Activated CD8-positive, alpha-beta memory T cell treated with anti-CD3 and anti-CD28 coated beads, Interleukin-2, amount 10 ng/mL, durations not matched to agents 7 days and 5 days (primary cell): ENCODE results near the gene CD79A. TPM values are rescaled to one million over a fixed set of nuclear protein-coding genes. Genes with fewer than 3 reads are reported as not detected.
"Not testable (repeated sequence)": the region's sequence is repeated elsewhere in the genome, so short reads cannot be mapped to it uniquely, and the experiment has no call there.

ENCODE experiments used
- ATAC-seq: fragments of 150-1000 bp; cut with Tn5 transposase; one replicate; pipeline ENCODE4 v1.10.0; 2021; ENCODE audit warnings: moderate library complexity
- CTCF ChIA-PET: fragments of 350-600 bp; sonication (Branson Sonifier 250); formaldehyde crosslinking; loops from one replicate; lab custom pipeline; 2021; ENCODE audit warnings: antibody characterized with exemption; lab: Charles Lee
- DNase-seq: peaks from one replicate; pipeline ENCODE4 v3.0.0-alpha.2; 2020
- H3K27ac Mint-ChIP-seq: one replicate; pipeline ENCODE4 v1.8.0; 2021; ENCODE audit warnings: mild to moderate bottlenecking, mixed read lengths
- H3K27me3 Mint-ChIP-seq: one replicate; pipeline ENCODE4 v1.8.0; 2021; ENCODE audit warnings: mixed read lengths
- H3K36me3 Mint-ChIP-seq: one replicate; pipeline ENCODE4 v1.8.0; 2021; ENCODE audit warnings: mild to moderate bottlenecking, mixed read lengths
- H3K4me1 Mint-ChIP-seq: one replicate; pipeline ENCODE4 v1.8.0; 2021; ENCODE audit warnings: mixed read lengths
- H3K4me3 Mint-ChIP-seq: one replicate; pipeline ENCODE4 v1.8.0; 2021; ENCODE audit warnings: mild to moderate bottlenecking, moderate library complexity, mixed read lengths
- H3K9me3 Mint-ChIP-seq: one replicate; pipeline ENCODE4 v1.8.0; 2022; ENCODE audit warnings: low read depth, mixed read lengths
- total RNA-seq, 2 experiments: library from RNA; stranded (reverse); gene quantifications; one replicate each; pipeline ENCODE4 v1.2.3, GENCODE V29; 2021

Gene CD79A
- total RNA-seq, 2 experiments from 2014 or later, result 4.0 to 4.1 TPM

- no peak for ATAC-seq
- no peak for DNase-seq
- Mint-ChIP-seq H3K4me1 (peaks cover 86% of the 10 kb centered on the region), H3K9me3 (no peaks in the 10 kb centered on the region), H3K36me3 (peaks cover 57% of the 10 kb centered on the region), H3K27ac (peak overlapping the region; percentile 90), H3K27me3 (no peaks in the 10 kb centered on the region), H3K4me3 (no peak overlapping the region)
- CTCF ChIA-PET, result interaction anchor here (1.2 to 16.7 kb wide), 3 partner anchors 9 to 91 kb away, joined by 5 to 260 read pairs (median 83); partner anchors contain the start of genes ARHGEF1, RABAC1 and RPS19
Measured at GRCh38 chr19:41868120-41868988, 8.7 kb upstream of the CD79A start.

- ATAC-seq (no peak), DNase-seq (no peak)
- Mint-ChIP-seq H3K27me3 (no peaks in the 10 kb centered on the region), H3K9me3 (no peaks in the 10 kb centered on the region), H3K36me3 (peaks cover 54% of the 10 kb centered on the region), H3K4me3 (no peak overlapping the region), H3K27ac (peak overlapping the region; percentile 90), H3K4me1 (peaks cover 84% of the 10 kb centered on the region)
- CTCF ChIA-PET, result interaction anchor here (1.2 to 16.7 kb wide), 3 partner anchors 10 to 90 kb away, joined by 5 to 260 read pairs (median 83); partner anchors contain the start of genes ARHGEF1, RABAC1 and RPS19
Measured at GRCh38 chr19:41868989-41869300, 8.1 kb upstream of the CD79A start.

- H3K4me3 Mint-ChIP-seq, result no peak overlapping the region
- CTCF ChIA-PET, result interaction anchor here (1.2 to 16.7 kb wide), 3 partner anchors 10 to 90 kb away, joined by 5 to 260 read pairs (median 83); partner anchors contain the start of genes ARHGEF1, RABAC1 and RPS19
- H3K9me3 Mint-ChIP-seq, result no peaks in the 10 kb centered on the region
- H3K36me3 Mint-ChIP-seq, result peaks cover 48% of the 10 kb centered on the region
- H3K27ac Mint-ChIP-seq, result peak overlapping the region; percentile 90
- H3K27me3 Mint-ChIP-seq, result no peaks in the 10 kb centered on the region
- DNase-seq, result no peak
- no peak for ATAC-seq
- peaks cover 81% of the 10 kb centered on the region for H3K4me1 Mint-ChIP-seq
Measured at GRCh38 chr19:41869374-41869955, 7.6 kb upstream of the CD79A start.

GRCh38 chr19:41870401-41870873 lies 6.6 kb upstream of the CD79A start:
- H3K27me3 Mint-ChIP-seq, result no peaks in the 10 kb centered on the region
- no peaks in the 10 kb centered on the region for H3K9me3 Mint-ChIP-seq
- H3K36me3 Mint-ChIP-seq, result peaks cover 42% of the 10 kb centered on the region
- ATAC-seq (no peak), DNase-seq (no peak)
- H3K27ac Mint-ChIP-seq, result peak overlapping the region; percentile 90
- CTCF ChIA-PET, result interaction anchor here (1.1 to 16.7 kb wide), 6 partner anchors 11 to 300 kb away, joined by 3 to 260 read pairs (median 50); partner anchors contain the start of genes ARHGEF1, RABAC1 and RPS19
- H3K4me3 Mint-ChIP-seq, result no peak overlapping the region
- H3K4me1 Mint-ChIP-seq, result peaks cover 78% of the 10 kb centered on the region

- CTCF ChIA-PET, result interaction anchor here (0.8 to 16.7 kb wide), 12 partner anchors 8 to 86 kb away, joined by 3 to 260 read pairs (median 14); partner anchors contain the start of genes ARHGEF1, RABAC1 and RPS19
- DNase-seq (peak; percentile 93), ATAC-seq (peak; percentile 67)
- Mint-ChIP-seq H3K9me3 (no peaks in the 10 kb centered on the region), H3K4me3 (peak overlapping the region; percentile 33), H3K4me1 (peaks cover 82% of the 10 kb centered on the region), H3K36me3 (peaks cover 36% of the 10 kb centered on the region), H3K27me3 (no peaks in the 10 kb centered on the region), H3K27ac (peak overlapping the region; percentile 93)
Measured at GRCh38 chr19:41871573-41872383, 5.3 kb upstream of the CD79A start.

- Mint-ChIP-seq H3K36me3 (peaks cover 33% of the 10 kb centered on the region), H3K4me1 (peaks cover 84% of the 10 kb centered on the region), H3K4me3 (peak overlapping the region; percentile 38), H3K27me3 (no peaks in the 10 kb centered on the region), H3K27ac (peak overlapping the region; percentile 93), H3K9me3 (no peaks in the 10 kb centered on the region)
- no peak for ATAC-seq
- CTCF ChIA-PET, result interaction anchor here (0.7 to 16.7 kb wide), 13 partner anchors 9 to 85 kb away, joined by 3 to 260 read pairs (median 16); partner anchors contain the start of genes ARHGEF1, RABAC1 and RPS19
- DNase-seq, result no peak
Measured at GRCh38 chr19:41872384-41872774, 4.7 kb upstream of the CD79A start.

GRCh38 chr19:41872775-41873647 lies 4.1 kb upstream of the CD79A start:
- no peak overlapping the region for H3K4me3 Mint-ChIP-seq
- peak overlapping the region; percentile 93 for H3K27ac Mint-ChIP-seq
- peaks cover 30% of the 10 kb centered on the region for H3K36me3 Mint-ChIP-seq
- peak; percentile 81 for DNase-seq
- CTCF ChIA-PET, result interaction anchor here (0.6 to 16.7 kb wide), 16 partner anchors 9 to 162 kb away, joined by 3 to 260 read pairs (median 10); partner anchors contain the start of genes ARHGEF1, ERFL, RABAC1 and RPS19
- H3K27me3 Mint-ChIP-seq, result no peaks in the 10 kb centered on the region
- H3K9me3 Mint-ChIP-seq, result no peaks in the 10 kb centered on the region
- peaks cover 85% of the 10 kb centered on the region for H3K4me1 Mint-ChIP-seq
- no peak for ATAC-seq

GRCh38 chr19:41875973-41876372 lies 1.1 kb upstream of the CD79A start:
- Mint-ChIP-seq H3K36me3 (peaks cover 10% of the 10 kb centered on the region), H3K27ac (peak overlapping the region; percentile 93)
- ATAC-seq, result not testable (repeated sequence)

GRCh38 chr19:41877916-41878905 lies 1.1 kb downstream of the CD79A start:
- no peaks in the 10 kb centered on the region for H3K27me3 Mint-ChIP-seq
- H3K27ac Mint-ChIP-seq, result peak overlapping the region; percentile 93
- H3K9me3 Mint-ChIP-seq, result no peaks in the 10 kb centered on the region
- CTCF ChIA-PET, result interaction anchor here (3.6 to 16.7 kb wide), 3 partner anchors 9 to 67 kb away, joined by 20 to 260 read pairs (median 88); partner anchors contain the start of genes ARHGEF1 and RPS19
- ATAC-seq (no peak), DNase-seq (no peak)
- H3K4me3 Mint-ChIP-seq, result no peak overlapping the region
- H3K4me1 Mint-ChIP-seq, result peaks cover 43% of the 10 kb centered on the region
- peaks cover 5% of the 10 kb centered on the region for H3K36me3 Mint-ChIP-seq

More at GRCh38 chr19:41875973-41876372, 1.1 kb upstream of the CD79A start:
- peaks cover 57% of the 10 kb centered on the region for H3K4me1 Mint-ChIP-seq
- DNase-seq, H3K9me3 Mint-ChIP-seq, H3K27me3 Mint-ChIP-seq: not testable (repeated sequence)
- CTCF ChIA-PET, result interaction anchor here (0.6 to 16.7 kb wide), 7 partner anchors 11 to 404 kb away, joined by 3 to 260 read pairs (median 32); partner anchors contain the start of genes ARHGEF1, RABAC1 and RPS19
- H3K4me3 Mint-ChIP-seq, result peak overlapping the region; percentile 33

GRCh38 chr19:41879080-41879479 lies 2.0 kb downstream of the CD79A start:
- Mint-ChIP-seq H3K4me3 (no peak overlapping the region), H3K27ac (no peak overlapping the region), H3K4me1 (peaks cover 41% of the 10 kb centered on the region), H3K36me3 (peaks cover 9% of the 10 kb centered on the region), H3K27me3 (no peaks in the 10 kb centered on the region), H3K9me3 (no peaks in the 10 kb centered on the region)
- CTCF ChIA-PET, result no interaction called here
- DNase-seq (no peak), ATAC-seq (no peak)
